ENCODE data around the gene LSM10.

LSM10 gene

DNA sequence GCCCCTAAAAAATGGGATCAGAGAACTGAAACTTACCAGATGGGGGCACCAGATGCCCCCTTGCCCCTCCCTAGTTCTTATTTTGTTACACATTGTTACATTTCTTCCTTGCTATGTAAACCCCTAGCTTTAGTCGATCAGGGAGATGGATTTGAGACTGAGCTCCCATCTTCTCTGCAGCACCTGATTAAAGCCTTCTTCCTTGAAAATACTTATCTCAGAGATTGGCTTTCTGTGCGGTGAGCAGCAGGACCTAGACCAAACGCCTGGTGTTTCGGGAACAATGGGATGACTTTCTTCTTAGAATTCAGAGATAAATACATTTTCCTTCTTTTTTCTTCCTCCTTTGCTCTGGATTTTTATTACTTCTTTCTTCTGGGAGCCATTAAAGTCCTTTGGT is 16.7 kb upstream of the LSM10 start:
- FAIRE-seq (no peak), DNase-seq (ENCODE audit: insufficient read length, low spot score) (no peak)
- TF ChIP-seq POLR2AphosphoS5 (IDR thresholded peaks at IDR 0.05; ENCODE audit: low read depth, low read length): no peak

DNA sequence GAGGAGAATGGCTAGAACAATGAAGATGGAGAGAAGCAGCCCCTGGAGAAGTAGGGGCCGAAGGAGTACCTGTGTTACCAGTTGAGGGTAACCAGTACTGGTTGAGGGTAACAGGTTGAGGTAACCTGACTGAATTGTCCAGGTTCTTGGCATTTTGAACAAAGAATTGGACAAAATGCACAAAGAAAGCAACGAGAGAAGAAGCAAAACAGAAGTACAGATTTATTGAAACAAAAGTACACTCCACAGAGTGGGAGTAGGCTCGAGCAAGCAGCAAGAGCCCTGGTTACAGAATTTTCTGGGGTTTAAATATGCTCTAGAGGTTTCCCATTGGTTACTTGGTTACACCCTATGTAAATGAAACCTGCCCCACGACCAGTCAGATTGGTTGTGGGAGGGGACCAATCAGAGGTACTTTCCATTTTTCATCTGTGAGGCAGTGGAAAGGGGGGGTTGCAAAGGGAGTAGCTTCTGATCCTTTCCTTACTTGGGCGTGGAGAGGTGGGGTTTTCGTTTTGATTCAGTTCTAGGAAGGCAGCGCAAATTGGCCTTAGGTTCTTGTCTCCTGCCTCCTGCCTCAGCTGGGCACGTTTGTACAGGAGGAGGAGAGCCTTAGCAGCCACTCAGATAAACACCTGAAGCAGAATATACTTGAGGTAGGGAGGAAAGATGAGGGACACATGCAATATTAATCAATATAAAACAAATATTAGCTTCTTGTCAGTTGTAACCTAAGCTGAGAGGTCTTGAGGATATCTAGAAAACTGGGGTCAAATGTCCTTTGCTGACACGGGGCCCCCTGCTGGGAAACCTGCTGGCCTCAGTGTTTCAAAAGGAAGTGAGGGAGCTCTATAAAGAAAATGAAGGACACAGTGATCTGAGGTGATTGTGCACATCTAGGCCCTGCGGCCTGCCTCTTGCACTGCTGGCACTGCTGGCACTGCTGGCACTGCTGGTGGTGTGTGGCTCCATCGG is 14.3 kb upstream of the LSM10 start:
- DNase-seq (ENCODE audit: insufficient read length, low spot score) (no peak), FAIRE-seq (no peak)
- TF ChIP-seq POU2F2 (IDR thresholded peaks at IDR 0.05; ENCODE audit: low read depth, low read length) (no peak), PAX5 (IDR thresholded peaks at IDR 0.05; ENCODE audit: insufficient read depth, low read length, severe bottlenecking) (no peak), POLR2AphosphoS5 (IDR thresholded peaks at IDR 0.05; ENCODE audit: low read depth, low read length) (no peak), TAF1 (IDR thresholded peaks at IDR 0.05; ENCODE audit: low read depth, low read length) (no peak)

DNA sequence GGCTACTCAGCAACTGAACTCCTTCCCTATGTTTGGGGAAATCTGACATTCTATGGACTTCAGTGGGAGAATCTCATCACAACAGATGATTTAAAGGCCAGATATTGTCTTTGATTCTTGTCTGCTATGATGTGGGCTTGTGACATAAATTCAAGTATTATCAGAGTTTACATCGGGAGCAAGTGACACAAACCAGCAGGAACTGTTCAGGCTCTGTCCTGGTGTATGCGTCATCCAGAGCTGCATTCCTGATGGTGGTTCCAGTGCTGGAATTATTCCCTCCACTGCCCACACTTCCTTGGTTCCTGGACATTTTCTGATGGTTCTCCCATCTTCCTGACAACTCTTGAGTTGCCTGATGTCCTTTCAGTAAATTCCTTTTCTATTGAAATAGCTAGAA is 10.8 kb upstream of the LSM10 start:
- DNase-seq (ENCODE audit: insufficient read length, low spot score) (no peak), FAIRE-seq (no peak)
- no peak for TF ChIP-seq TAF1 (IDR thresholded peaks at IDR 0.05; ENCODE audit: low read depth, low read length)
- no peak for TF ChIP-seq POLR2AphosphoS5 (IDR thresholded peaks at IDR 0.05; ENCODE audit: low read depth, low read length)
- TF ChIP-seq POU2F2 (IDR thresholded peaks at IDR 0.05; ENCODE audit: low read depth, low read length): no peak

DNA sequence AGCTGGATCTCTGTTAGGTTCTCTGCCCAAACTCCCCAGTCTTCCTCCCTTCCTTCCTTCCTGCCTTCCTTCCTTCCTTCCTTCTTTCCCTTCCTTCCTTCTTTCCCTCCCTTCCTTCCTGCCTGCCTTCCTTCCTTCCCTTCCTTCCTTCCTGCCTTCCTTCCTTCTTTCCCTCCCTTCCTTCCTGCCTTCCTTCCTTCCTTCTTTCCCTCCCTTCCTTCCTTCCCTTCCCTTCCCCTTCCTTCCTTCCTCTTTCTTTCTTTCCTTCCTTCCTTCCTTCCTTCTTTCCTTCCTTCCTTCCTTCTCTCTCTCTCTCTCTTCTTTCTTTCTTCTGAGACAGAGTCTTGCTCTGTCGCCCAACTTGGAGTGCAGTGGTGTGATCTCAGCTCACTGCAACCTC is 8.7 kb upstream of the LSM10 start:
- TF ChIP-seq SPI1 (IDR thresholded peaks at IDR 0.05; ENCODE audit: low read depth, low read length): no peak
- TF ChIP-seq POLR2A (IDR thresholded peaks at IDR 0.05; ENCODE audit: low read depth, low read length): no peak
- no peak for TF ChIP-seq POLR2AphosphoS5 (IDR thresholded peaks at IDR 0.05; ENCODE audit: low read depth, low read length)
- no peak for TF ChIP-seq PAX5 (IDR thresholded peaks at IDR 0.05; ENCODE audit: insufficient read depth, low read length, severe bottlenecking)
- no peak for TF ChIP-seq TAF1 (IDR thresholded peaks at IDR 0.05; ENCODE audit: low read depth, low read length)
- TF ChIP-seq POU2F2 (IDR thresholded peaks at IDR 0.05; ENCODE audit: low read depth, low read length): no peak

DNA sequence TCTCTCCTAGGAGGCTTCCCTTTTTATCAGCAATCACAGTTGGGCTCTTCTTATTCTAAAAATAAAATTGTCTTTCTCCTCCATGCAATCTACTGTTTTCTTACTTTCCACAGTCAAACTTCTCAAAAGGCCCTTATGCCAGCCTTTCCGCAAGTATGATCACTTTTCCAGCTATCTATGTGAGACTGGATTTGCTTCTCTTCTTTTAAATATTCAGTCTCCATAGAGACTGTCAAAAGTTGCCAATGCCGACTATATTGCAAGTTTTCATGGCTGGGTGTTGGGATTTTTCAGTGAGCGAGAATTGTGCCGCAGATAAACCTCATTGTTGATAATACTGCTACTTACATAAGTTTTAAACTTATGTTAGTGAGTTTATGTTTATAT is 4.8 kb upstream of the LSM10 start:
- TF ChIP-seq TAF1 (IDR thresholded peaks at IDR 0.05; ENCODE audit: low read depth, low read length) (no peak), POU2F2 (IDR thresholded peaks at IDR 0.05; ENCODE audit: low read depth, low read length) (no peak), SPI1 (IDR thresholded peaks at IDR 0.05; ENCODE audit: low read depth, low read length) (no peak), POLR2A (IDR thresholded peaks at IDR 0.05; ENCODE audit: low read depth, low read length) (no peak), POLR2AphosphoS5 (IDR thresholded peaks at IDR 0.05; ENCODE audit: low read depth, low read length) (no peak), PAX5 (IDR thresholded peaks at IDR 0.05; ENCODE audit: insufficient read depth, low read length, severe bottlenecking) (no peak)
- FAIRE-seq (no peak), DNase-seq (ENCODE audit: insufficient read length, low spot score) (no peak)

More for the DNA sequence above, 8.7 kb upstream of the LSM10 start:
- DNase-seq (ENCODE audit: insufficient read length, low spot score): no peak
- no peak for FAIRE-seq

DNA sequence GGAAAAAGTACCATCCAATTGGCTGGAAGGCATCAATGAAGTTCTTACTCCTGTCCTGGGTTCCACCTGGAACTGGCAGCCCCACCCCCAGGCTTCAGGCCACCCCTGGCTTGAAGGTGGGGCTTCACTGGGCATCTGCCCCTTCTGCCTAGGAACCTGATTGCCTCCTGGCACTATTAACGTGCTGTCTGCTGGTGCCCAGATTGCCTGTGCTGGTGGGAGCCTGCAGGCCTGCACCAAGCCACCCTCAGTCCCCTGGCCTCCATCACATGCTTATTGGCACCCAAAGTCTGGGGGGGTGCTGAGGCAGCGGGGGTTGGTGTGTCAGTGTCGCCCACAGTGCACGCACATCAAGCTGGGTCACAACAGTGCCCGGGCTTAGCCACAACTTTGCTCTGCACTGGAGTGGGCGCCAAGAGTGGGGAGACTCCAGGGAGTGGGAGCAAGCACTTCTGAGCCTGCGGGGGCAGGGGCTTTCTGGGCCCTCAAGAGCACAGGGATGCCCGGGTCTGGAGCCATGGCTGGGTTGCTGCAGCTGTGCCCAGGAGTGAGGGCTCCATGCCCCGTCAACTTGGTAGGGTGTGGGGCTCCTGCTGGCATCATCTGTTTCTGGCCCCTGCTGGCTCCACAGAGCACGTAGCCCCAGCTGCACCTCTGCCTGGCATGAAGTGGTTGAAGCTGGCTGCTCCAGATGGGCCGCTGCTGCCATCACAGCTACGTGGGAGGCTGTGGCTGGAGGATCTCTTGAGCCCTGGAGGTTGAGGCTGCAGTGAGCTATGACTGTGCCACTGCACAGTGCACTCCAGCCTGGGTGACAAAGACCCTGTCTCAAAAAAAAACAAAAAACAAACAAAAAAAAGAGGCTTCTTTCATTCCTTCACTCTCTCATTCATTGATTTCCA is 4.1 kb upstream of the LSM10 start:
- peak; percentile 20 for FAIRE-seq
- DNase-seq (ENCODE audit: insufficient read length, low spot score): no peak
- TF ChIP-seq TAF1 (IDR thresholded peaks at IDR 0.05; ENCODE audit: low read depth, low read length) (no peak), POU2F2 (IDR thresholded peaks at IDR 0.05; ENCODE audit: low read depth, low read length) (no peak), POLR2A (IDR thresholded peaks at IDR 0.05; ENCODE audit: low read depth, low read length) (no peak), PAX5 (IDR thresholded peaks at IDR 0.05; ENCODE audit: insufficient read depth, low read length, severe bottlenecking) (no peak), POLR2AphosphoS5 (IDR thresholded peaks at IDR 0.05; ENCODE audit: low read depth, low read length) (no peak), SPI1 (IDR thresholded peaks at IDR 0.05; ENCODE audit: low read depth, low read length) (no peak)

DNA sequence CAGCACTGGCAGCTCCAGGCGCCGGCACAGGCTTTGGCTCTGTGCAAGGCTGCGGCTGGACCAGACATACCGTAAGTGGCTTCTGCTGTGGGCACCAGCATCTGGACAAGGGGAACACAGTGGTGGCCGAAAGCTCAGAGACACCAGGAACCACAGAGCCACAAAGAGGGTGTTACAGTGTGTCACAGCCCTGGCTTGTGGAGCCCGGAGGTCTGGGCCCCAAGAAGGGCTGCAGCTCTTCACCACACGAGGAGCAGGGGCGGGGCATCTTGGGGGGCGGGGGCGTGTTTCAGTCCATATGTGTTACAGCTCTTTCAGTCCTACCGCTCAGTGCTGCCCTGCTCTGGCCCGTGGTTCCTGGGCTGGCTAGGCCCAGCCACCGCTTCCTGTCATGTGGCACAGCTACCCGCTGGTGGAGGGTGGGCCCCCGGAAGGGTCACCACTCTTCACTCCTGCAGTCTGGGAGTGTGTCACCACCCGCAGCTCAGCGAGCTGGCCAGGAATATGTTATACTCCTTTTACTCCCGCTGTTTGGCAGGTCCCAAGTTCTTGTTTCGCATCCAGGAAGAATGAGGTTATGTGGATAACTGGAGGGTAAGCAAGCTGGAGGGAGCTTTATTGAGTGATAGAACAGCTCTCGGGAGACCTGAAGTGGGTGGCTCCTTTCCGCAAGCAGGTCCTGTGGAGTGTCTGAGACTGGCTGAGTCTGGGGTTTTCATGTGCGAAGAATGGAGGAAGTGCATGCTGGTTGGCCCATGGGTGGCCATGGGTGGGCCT is 3.3 kb upstream of the LSM10 start:
- TF ChIP-seq TAF1 (IDR thresholded peaks at IDR 0.05; ENCODE audit: low read depth, low read length): peak; percentile 60; the same call in 1 of the 2 replicates
- TF ChIP-seq POLR2A (IDR thresholded peaks at IDR 0.05; ENCODE audit: low read depth, low read length): peak; percentile 84
- TF ChIP-seq PAX5 (IDR thresholded peaks at IDR 0.05; ENCODE audit: insufficient read depth, low read length, severe bottlenecking): no peak
- TF ChIP-seq POLR2AphosphoS5 (IDR thresholded peaks at IDR 0.05; ENCODE audit: low read depth, low read length): peak; percentile 85
- peak; percentile 55; the same call in 1 of the 2 replicates for TF ChIP-seq SPI1 (IDR thresholded peaks at IDR 0.05; ENCODE audit: low read depth, low read length)
- TF ChIP-seq POU2F2 (IDR thresholded peaks at IDR 0.05; ENCODE audit: low read depth, low read length): peak; percentile 64; the same call in 1 of the 2 replicates
- FAIRE-seq (peak; percentile 95), DNase-seq (ENCODE audit: insufficient read length, low spot score) (peak; percentile 59)

DNA sequence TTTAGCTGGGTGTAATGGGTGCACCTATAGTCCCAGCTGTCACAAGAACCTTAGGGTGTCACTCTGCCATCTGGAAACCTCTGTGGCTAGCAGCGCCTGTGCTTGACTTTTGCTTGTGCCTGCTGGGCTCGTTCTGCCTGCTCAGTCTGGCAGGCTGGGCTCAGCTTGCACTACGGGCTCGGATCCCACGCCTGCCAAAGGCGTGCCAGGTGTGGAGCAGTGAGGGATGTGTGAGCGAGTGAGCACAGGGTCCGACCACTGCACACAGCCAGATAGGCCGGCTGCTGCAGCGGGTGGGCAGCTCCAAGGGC is 2.8 kb upstream of the LSM10 start:
- DNase-seq (ENCODE audit: insufficient read length, low spot score): no peak
- TF ChIP-seq POU2F2 (IDR thresholded peaks at IDR 0.05; ENCODE audit: low read depth, low read length) (no peak), TAF1 (IDR thresholded peaks at IDR 0.05; ENCODE audit: low read depth, low read length) (no peak), SPI1 (IDR thresholded peaks at IDR 0.05; ENCODE audit: low read depth, low read length) (no peak), POLR2A (IDR thresholded peaks at IDR 0.05; ENCODE audit: low read depth, low read length) (no peak), PAX5 (IDR thresholded peaks at IDR 0.05; ENCODE audit: insufficient read depth, low read length, severe bottlenecking) (no peak), POLR2AphosphoS5 (IDR thresholded peaks at IDR 0.05; ENCODE audit: low read depth, low read length) (no peak)
- FAIRE-seq: no peak
